Mucosa of rectum (tissue), 2 donors: Measurements from ENCODE around the gene TSC22D1.
A peak's percentile ranks its signal among the peaks of the same experiment; 100 is the strongest.

Experiments used
- H3K27ac ChIP-seq, 2 donors: one replicate each; pipeline ENCODE4 v1.7.0; 2013; ENCODE audit warnings: inconsistent platforms in 2 of 2, low read depth in 2 of 2, low read length in 2 of 2
- H3K27me3 ChIP-seq, 2 donors: one replicate each; pipeline ENCODE4 v1.7.0; 2013; ENCODE audit warnings: low read length in 2 of 2; ENCODE audit not compliant: control insufficient read depth in 2 of 2, insufficient read depth in 2 of 2
- H3K36me3 ChIP-seq, 2 donors: one replicate each; pipeline ENCODE4 v1.7.0; 2013; ENCODE audit warnings: low read length in 2 of 2; ENCODE audit not compliant: control insufficient read depth in 2 of 2, insufficient read depth in 2 of 2
- H3K4me1 ChIP-seq, 2 donors: one replicate each; pipeline ENCODE4 v1.7.0; 2013; ENCODE audit warnings: low read length in 2 of 2, mild to moderate bottlenecking in 1 of 2; ENCODE audit not compliant: control insufficient read depth in 2 of 2, insufficient read depth in 2 of 2
- H3K4me3 ChIP-seq, 2 donors: one replicate each; pipeline ENCODE4 v1.7.0; 2013; ENCODE audit warnings: low read length in 2 of 2
- H3K9ac ChIP-seq, 2 donors: one replicate each; pipeline ENCODE4 v1.7.0; 2013; ENCODE audit warnings: low read length in 2 of 2, low read depth in 1 of 2, mild to moderate bottlenecking in 1 of 2
- H3K9me3 ChIP-seq, 2 donors: one replicate each; pipeline ENCODE4 v1.7.0; 2013; ENCODE audit warnings: low read length in 2 of 2; ENCODE audit not compliant: control insufficient read depth in 2 of 2
- donor health status: healthy.
- donor health status: Normal muscosa, but diverticular disease.

The TSC22D1 gene

DNA sequence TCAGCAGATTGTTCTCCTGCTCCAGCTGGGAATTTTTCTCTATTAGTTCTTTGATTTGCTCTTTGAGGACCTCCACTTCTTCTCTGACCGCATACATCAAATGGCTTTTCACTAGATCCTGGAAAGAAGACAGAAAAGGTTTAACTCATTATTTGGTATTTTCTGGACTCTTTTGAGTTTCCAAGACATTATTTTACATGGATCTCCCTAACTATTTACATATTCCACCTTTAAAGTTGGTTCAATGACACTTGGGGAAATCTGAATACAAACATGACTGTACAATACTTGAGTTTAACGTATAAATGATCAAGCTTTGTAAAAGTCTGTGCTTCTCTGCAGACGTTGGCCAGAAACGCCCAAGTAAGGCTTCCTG, 141.4 kb downstream of the TSC22D1 start:
- peak overlapping the region; percentile 69 to 84 for H3K9ac ChIP-seq
- peaks cover 4 to 23% of the 10 kb centered on the region in 2 donors for H3K4me1 ChIP-seq
- no peaks in the 10 kb centered on the region for H3K9me3 ChIP-seq
- H3K27ac ChIP-seq = peak overlapping the region; percentile 94 to 97
- peak overlapping the region; percentile 90 to 91 for H3K4me3 ChIP-seq
- no peaks in the 10 kb centered on the region for H3K27me3 ChIP-seq
- peaks cover 20 to 21% of the 10 kb centered on the region in 2 donors for H3K36me3 ChIP-seq

DNA sequence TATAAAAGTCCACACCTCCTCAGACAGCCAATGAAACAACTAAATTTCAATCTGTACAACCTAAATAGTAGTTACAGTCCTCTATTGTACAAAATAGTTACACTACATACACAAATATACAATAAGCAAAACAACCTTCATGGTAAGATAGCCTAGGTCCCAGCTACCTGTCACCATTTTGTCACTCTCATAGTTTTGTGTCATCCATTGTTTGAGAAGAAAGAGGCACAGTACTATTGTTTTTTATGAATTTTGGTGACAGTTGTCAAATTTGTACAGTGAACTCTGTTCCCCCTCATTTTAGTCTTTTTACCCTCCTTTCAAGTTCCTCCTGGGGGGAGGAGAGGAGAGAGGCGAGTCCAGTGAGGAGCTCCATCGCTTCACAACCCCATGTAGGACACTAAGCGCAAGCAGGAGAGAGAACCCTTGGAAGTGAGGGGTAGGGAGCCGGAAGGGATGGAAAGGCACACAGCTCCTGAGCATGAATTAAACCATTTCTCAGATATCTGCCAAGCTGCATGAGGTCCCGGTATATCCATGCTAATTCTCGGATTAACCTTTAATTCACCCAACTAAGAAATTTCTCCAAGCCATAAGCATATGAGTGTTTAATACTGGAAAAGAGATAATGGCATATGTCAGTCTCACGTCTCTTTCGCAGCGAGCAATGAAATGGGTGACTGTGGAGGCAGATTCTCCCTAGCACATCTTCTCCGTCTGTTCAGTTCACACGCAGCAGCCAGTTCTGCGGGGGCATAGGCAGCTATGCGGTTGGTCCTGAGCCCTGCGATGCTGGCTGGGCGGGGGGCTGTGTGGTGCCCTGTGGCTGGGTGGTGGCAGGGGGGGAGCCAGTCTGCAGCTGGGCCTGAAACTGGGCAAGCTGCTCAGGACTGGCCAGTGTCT, 142.0 kb downstream of the TSC22D1 start:
- H3K9me3 ChIP-seq = no peaks in the 10 kb centered on the region
- H3K4me3 ChIP-seq = peak overlapping the region; percentile 90 to 91
- H3K27me3 ChIP-seq = no peaks in the 10 kb centered on the region
- peak overlapping the region; percentile 94 to 97 for H3K27ac ChIP-seq
- peaks cover 20 to 21% of the 10 kb centered on the region in 2 donors for H3K36me3 ChIP-seq
- H3K4me1 ChIP-seq = peaks cover 4 to 23% of the 10 kb centered on the region in 2 donors
- peak overlapping the region; percentile 69 to 84 for H3K9ac ChIP-seq

DNA sequence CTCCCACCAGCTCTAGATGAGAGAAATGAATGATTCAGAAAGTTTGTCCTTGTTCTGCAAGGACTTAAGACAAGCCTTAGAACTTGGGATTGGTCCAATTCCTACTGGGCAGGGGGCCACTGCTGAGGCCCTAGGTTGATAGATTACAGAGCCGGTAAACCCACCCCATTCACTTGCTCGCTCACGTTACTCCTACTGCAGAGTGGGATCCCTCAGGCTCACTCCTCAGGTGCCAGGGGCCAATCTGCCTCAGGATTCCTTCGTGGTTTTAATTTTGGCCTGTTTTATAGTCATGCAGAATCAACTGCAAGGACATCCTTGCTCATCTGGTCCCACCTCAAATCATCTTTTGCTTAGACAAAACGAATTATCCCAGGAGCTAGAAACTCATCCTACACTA, 143.5 kb downstream of the TSC22D1 start:
- Histone ChIP-seq H3K27ac (peak overlapping the region in 1 of 2 donors; percentile 97), H3K4me3 (peak overlapping the region in 1 of 2 donors; percentile 91), H3K27me3 (no peaks in the 10 kb centered on the region), H3K9me3 (no peaks in the 10 kb centered on the region), H3K9ac (peak overlapping the region in 1 of 2 donors; percentile 11), H3K4me1 (peaks cover 4 to 22% of the 10 kb centered on the region in 2 donors), H3K36me3 (peaks cover 20 to 21% of the 10 kb centered on the region in 2 donors)

DNA sequence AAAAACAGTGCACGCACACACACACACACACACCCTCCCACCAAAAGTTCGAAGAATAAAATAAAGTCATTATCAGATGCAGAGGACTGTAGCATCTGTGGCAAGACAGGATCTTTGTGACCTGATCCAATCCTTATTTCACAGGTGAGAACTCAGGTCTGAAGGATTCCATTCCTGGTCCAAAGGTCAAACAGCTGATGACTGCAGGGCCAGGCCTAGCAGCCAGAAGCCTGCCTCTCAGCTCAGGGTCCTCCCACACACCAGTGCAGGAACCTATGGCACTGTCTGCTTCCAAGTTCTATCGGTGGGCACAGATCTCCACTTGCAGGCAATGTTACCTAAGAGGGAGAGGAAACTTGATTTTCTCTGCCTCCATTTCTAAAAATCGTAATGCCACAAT, 145.0 kb downstream of the TSC22D1 start:
- Histone ChIP-seq H3K9ac (no peak overlapping the region), H3K27me3 (no peaks in the 10 kb centered on the region), H3K4me3 (no peak overlapping the region), H3K27ac (peak overlapping the region; percentile 29 to 40), H3K9me3 (no peaks in the 10 kb centered on the region), H3K4me1 (peaks cover 4 to 18% of the 10 kb centered on the region in 2 donors), H3K36me3 (peaks cover 20 to 21% of the 10 kb centered on the region in 2 donors)

DNA sequence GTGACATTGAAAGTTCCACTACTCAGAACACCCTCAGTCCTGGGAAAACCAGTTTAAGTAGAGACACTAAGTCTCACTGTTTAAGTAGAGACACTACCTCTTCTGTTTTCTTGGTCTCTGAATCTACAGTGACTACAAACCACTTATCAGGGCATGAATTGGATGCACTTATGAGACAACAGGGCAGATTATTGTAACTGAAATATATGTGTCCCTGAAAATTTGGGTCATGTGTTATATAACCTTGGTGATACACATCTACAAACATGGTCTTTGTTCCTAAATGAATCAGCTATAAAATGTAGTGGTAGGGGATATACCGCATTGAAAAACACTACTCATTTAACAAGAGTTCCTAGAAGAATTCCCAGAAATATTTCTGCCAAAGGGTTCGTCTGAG, 146.8 kb downstream of the TSC22D1 start:
- no peak overlapping the region for H3K27ac ChIP-seq
- H3K9me3 ChIP-seq = no peaks in the 10 kb centered on the region
- H3K36me3 ChIP-seq = peaks cover 17% of the 10 kb centered on the region in 2 donors
- no peak overlapping the region for H3K9ac ChIP-seq
- H3K4me3 ChIP-seq = no peak overlapping the region
- H3K4me1 ChIP-seq = peaks cover 2 to 12% of the 10 kb centered on the region in 2 donors
- H3K27me3 ChIP-seq = no peaks in the 10 kb centered on the region

DNA sequence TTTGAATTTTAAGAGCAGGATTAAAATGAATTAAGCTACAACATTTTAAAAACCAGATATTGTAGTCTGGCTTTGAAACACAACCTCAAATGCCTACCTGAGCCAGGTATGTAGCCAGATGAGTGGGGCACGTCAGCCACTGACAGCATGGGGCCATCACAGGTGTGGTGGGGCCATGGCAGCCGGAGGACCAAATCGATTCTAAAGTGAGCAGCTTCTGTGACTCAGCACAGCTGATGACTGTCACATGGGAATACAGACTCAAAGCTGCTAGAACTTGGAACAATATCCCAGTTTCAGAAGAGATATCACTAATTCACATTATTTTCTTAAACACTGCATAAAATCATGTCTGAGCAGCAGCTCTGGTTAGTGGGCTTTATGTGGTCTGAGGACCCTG, 149.7 kb downstream of the TSC22D1 start:
- no peak overlapping the region for H3K27ac ChIP-seq
- no peaks in the 10 kb centered on the region for H3K27me3 ChIP-seq
- no peaks in the 10 kb centered on the region for H3K9me3 ChIP-seq
- H3K4me3 ChIP-seq = no peak overlapping the region
- H3K36me3 ChIP-seq = no peaks in the 10 kb centered on the region
- H3K9ac ChIP-seq = no peak overlapping the region
- peaks cover 0 to 7% of the 10 kb centered on the region in 2 donors for H3K4me1 ChIP-seq

DNA sequence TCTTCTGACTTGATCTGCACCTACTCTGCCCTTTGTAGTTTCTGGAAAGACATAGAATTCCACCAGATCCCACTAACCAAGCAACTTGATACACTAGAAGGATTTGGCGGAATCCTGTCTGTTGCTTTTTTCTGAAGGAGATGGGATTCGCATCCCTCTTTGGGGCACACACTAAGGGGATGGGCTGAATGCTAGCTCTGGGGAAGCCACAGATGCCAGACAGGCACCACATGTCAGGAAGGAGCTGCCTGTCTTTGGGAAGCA, 150.4 kb downstream of the TSC22D1 start:
- Histone ChIP-seq H3K36me3 (no peaks in the 10 kb centered on the region), H3K4me3 (no peak overlapping the region), H3K9me3 (no peaks in the 10 kb centered on the region), H3K9ac (no peak overlapping the region), H3K4me1 (peaks cover 0 to under 1% of the 10 kb centered on the region in 2 donors), H3K27ac (no peak overlapping the region), H3K27me3 (no peaks in the 10 kb centered on the region)

DNA sequence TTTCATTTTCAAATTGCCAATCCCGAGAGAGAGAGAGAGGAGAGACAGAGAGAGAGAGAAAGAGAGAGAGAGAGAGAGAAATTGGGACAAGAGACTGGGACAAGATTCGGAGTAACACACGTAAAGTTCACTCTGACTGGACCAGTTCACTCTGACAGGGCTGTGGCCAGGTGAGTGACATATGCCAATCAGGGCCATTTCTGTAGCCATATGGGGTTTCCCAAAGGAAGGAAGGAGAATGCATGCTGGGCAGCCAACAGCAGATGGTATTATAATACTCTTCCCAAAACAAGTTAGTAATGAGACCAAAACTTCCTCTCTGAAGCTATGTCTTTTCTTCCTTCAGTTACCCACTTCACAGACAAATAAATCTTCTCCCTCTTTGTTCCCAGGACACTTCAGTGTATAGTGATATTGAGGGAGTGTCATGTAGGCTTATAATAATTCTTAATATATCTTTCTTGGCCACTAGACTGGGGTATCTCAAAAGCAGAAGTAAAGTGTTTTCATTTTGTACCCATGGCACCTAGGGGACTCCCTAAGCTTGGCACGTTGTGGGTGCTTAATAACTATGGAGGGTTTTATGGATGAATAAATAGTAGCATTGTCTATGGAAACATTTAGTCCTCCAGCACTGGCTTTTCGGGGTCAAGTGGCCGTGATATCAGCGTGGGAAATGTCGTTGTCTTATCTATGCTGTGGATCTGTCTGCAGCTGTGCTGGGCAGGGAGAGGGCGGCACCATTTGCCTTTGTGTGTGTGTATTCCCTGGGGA, 150.9 kb downstream of the TSC22D1 start:
- Histone ChIP-seq H3K27me3 (no peaks in the 10 kb centered on the region), H3K4me1 (no peaks in the 10 kb centered on the region), H3K4me3 (no peak overlapping the region), H3K36me3 (no peaks in the 10 kb centered on the region), H3K9me3 (no peaks in the 10 kb centered on the region), H3K9ac (no peak overlapping the region), H3K27ac (no peak overlapping the region)

DNA sequence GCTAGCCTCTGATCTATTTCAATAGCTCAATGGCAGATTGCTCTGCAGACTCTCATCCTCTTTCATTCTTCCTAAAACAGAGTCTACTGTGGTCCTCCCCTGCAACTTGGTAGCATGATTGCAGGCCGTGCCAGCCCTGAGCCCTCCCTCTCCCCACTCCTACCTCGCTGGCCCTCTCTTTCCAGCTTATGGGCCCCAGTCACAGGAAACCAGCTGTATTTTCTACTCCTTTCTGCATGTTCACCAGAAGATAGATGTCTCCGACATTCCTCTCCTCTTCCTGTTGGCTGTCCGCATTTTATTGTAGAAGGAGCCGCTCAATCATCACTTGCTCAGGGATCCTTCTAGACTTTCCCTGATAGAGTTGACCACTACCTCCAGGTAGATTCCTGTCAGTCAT, 152.3 kb downstream of the TSC22D1 start:
- Histone ChIP-seq H3K4me3 (no peak overlapping the region), H3K27me3 (no peaks in the 10 kb centered on the region), H3K4me1 (no peaks in the 10 kb centered on the region)

More for the DNA sequence above, 152.3 kb downstream of the TSC22D1 start:
- H3K9ac ChIP-seq = no peak overlapping the region
- H3K36me3 ChIP-seq = no peaks in the 10 kb centered on the region
- no peaks in the 10 kb centered on the region for H3K9me3 ChIP-seq
- H3K27ac ChIP-seq = no peak overlapping the region
